ENCODE measurements around the gene CEBPZ. TPM values are rescaled to one million over a fixed set of nuclear protein-coding genes. Genes with fewer than 3 reads are reported as not detected.
A peak's percentile ranks its signal among the peaks of the same experiment; 100 is the strongest.

Gene CEBPZ
- total and polyA plus RNA-seq, 2 of the 13 experiments (the other 11 are each of a cell fraction or from before 2014, with no cell fraction given) = 14.4 to 117 TPM

GRCh38 chr2:37196320-37197195 lies 34.8 kb downstream of the CEBPZ start, which contains the start of gene CEBPZOS (continued):
- TF ChIP-seq ZNF234 (CRISPR knock-in tag; conservative IDR thresholded peaks at IDR 0.05) (no peak), HNF4A (CRISPR knock-in tag; IDR thresholded peaks at IDR 0.05) (0 out of 2 replicates have a peak, but pooled peaks have one; percentile 20), ZNF569 (CRISPR knock-in tag; IDR thresholded peaks at IDR 0.05; ENCODE audit: borderline replicate concordance) (no peak), ZBTB14 (CRISPR knock-in tag; IDR thresholded peaks at IDR 0.05) (peak; percentile 74), KMT2B (CRISPR knock-in tag; IDR thresholded peaks at IDR 0.05) (peak; percentile 87), TIGD3 (CRISPR knock-in tag; IDR thresholded peaks at IDR 0.05; ENCODE audit: borderline replicate concordance) (peak; percentile 99), NR0B2 (CRISPR knock-in tag; IDR thresholded peaks at IDR 0.05) (peak; percentile 92), SNAPC5 (CRISPR knock-in tag; IDR thresholded peaks at IDR 0.05; ENCODE audit: borderline replicate concordance) (0 out of 2 replicates have a peak, but pooled peaks have one; percentile 21), RNF219 (CRISPR knock-in tag; IDR thresholded peaks at IDR 0.05) (peak; percentile 94), BHLHE40 (IDR thresholded peaks at IDR 0.05; ENCODE audit: low read length) (no peak), MAFF (IDR thresholded peaks at IDR 0.05; ENCODE audit: low read depth, low read length) (no peak), ZNF276 (CRISPR knock-in tag; IDR thresholded peaks at IDR 0.05; ENCODE audit: low read depth) (peak; percentile 97; the same call in 1 of the 2 replicates), PAXIP1 (CRISPR knock-in tag; conservative IDR thresholded peaks at IDR 0.05) (peak; percentile 56), ATF1 (CRISPR knock-in tag; IDR thresholded peaks at IDR 0.05) (no peak), ZC3H13 (CRISPR knock-in tag; IDR thresholded peaks at IDR 0.05) (no peak; the same call in 1 of the 2 replicates), SALL1 (CRISPR knock-in tag; IDR thresholded peaks at IDR 0.05) (peak; percentile 92), ZNF333 (CRISPR knock-in tag; IDR thresholded peaks at IDR 0.05; ENCODE audit: borderline replicate concordance) (peak; percentile 92)
